ENCODE measurements around the gene TPX2. TPM values are rescaled to one million over a fixed set of nuclear protein-coding genes. Genes with fewer than 3 reads are reported as not detected.

The TPX2 gene
- total and polyA plus RNA-seq, 10 of the 15 experiments (the other 5 are each of a cell fraction or from before 2014, with no cell fraction given): 29.7 to 144 (median 89.0) TPM

DNA sequence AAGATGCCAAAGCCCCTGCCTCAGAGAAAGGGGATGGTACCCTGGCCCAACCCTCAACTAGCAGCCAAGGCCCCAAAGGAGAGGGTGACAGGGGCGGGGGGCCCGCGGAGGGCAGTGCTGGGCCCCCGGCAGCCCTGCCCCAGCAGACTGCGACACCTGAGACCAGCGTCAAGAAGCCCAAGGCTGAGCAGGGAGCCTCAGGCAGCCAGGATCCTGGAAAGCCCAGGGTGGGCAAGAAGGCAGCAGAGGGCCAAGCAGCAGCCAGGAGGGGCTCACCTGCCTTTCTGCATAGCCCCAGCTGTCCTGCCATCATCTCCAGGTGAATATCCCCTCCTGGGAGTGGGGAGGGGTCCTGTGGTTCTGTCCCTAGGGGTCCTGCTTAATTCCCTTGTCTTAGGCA lies 81.1 kb downstream of the TPX2 start:
- H3K4me2 ChIP-seq (ENCODE audit: control insufficient read depth, insufficient read depth): no peak overlapping the region
- no peaks in the 10 kb centered on the region for H4K20me1 ChIP-seq (ENCODE audit: control insufficient read depth, insufficient read depth)
- H3K79me2 ChIP-seq (ENCODE audit: control insufficient read depth, insufficient read depth, low read length): no peaks in the 10 kb centered on the region
- ChIA-PET POLR2A (no interaction called here), RAD21 (ENCODE audit: unreplicated experiment) (no interaction called here), CTCF (interaction anchor here (0.6 to 8.8 kb wide), 2 partner anchors 21 to 25 kb away, joined by 4 to 109 read pairs; partner anchors contain the start of gene FOXS1), SMC1A (ENCODE audit: uncharacterized antibody, unreplicated experiment) (no interaction called here)
- no peak overlapping the region for H3K9ac ChIP-seq (ENCODE audit: control insufficient read depth, insufficient read depth, low read length)
- ATAC-seq: no peak
- in situ Hi-C loops (cut with MboI): loop anchor here (10.0 kb wide), 1 partner anchor 835 kb away; no protein-coding TSS in a partner anchor
- BruUV-seq (replicated peaks): no TSS peak
- no peak for TF ChIP-seq ZNF217 (IDR thresholded peaks at IDR 0.05)
- no peak for TF ChIP-seq ZBED1 (IDR thresholded peaks at IDR 0.05; ENCODE audit: borderline replicate concordance)
- TF ChIP-seq NR2F1 (conservative IDR thresholded peaks at IDR 0.05): no peak
- no peaks in the 10 kb centered on the region for H3K4me1 ChIP-seq (ENCODE audit: control insufficient read depth, insufficient read depth, low read length)
- no peak overlapping the region for H2AFZ ChIP-seq (ENCODE audit: control insufficient read depth, low read depth, low read length)
- H3K36me3 ChIP-seq (ENCODE audit: control insufficient read depth in 2 of 2, insufficient read depth in 2 of 2, low read length in 1 of 2): no peaks in the 10 kb centered on the region
- H3K27ac ChIP-seq (ENCODE audit: control insufficient read depth, insufficient read depth): no peak overlapping the region
- no peaks in the 10 kb centered on the region for H3K27me3 ChIP-seq (replicated peaks in 1 of 2; ENCODE audit: control insufficient read depth in 2 of 2, insufficient read depth in 2 of 2, low read length in 1 of 2)
- 23% methylated on average over 6 of the region's 6 CpGs for WGBS (ENCODE audit: insufficient coverage, insufficient replicate concordance, low lambda C conversion rate, missing lambda C conversion rate)
- intact Hi-C loops (cut with micrococcal nuclease; ENCODE audit: unreplicated experiment): no loop called here
- no peak for DNase-seq (ENCODE audit: low read depth, low spot score)
- H3K4me3 ChIP-seq: no peak overlapping the region
- no peaks in the 10 kb centered on the region for H3K9me3 ChIP-seq (replicated peaks; ENCODE audit: control insufficient read depth, insufficient read depth, low read length)
- FAIRE-seq: no peak

DNA sequence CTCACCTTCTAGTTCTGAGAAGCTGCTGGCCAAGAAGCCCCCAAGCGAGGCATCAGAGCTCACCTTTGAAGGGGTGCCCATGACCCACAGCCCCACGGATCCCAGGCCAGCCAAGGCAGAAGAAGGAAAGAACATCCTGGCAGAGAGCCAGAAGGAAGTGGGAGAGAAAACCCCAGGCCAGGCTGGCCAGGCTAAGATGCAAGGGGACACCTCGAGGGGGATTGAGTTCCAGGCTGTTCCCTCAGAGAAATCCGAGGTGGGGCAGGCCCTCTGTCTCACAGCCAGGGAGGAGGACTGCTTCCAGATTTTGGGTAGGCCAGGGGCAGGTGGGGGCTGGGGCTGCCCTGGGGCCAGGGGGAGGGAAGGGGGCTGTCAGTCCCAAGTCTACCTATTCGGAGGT lies 82.3 kb downstream of the TPX2 start:
- DNase-seq (ENCODE audit: low read depth, low spot score) (no peak), FAIRE-seq (no peak), ATAC-seq (no peak)
- Histone ChIP-seq H3K27ac (ENCODE audit: control insufficient read depth, insufficient read depth) (no peak overlapping the region), H2AFZ (ENCODE audit: control insufficient read depth, low read depth, low read length) (no peak overlapping the region), H4K20me1 (ENCODE audit: control insufficient read depth, insufficient read depth) (no peaks in the 10 kb centered on the region), H3K4me3 (no peak overlapping the region), H3K4me1 (ENCODE audit: control insufficient read depth, insufficient read depth, low read length) (no peaks in the 10 kb centered on the region), H3K9me3 (replicated peaks; ENCODE audit: control insufficient read depth, insufficient read depth, low read length) (no peaks in the 10 kb centered on the region), H3K9ac (ENCODE audit: control insufficient read depth, insufficient read depth, low read length) (no peak overlapping the region), H3K4me2 (ENCODE audit: control insufficient read depth, insufficient read depth) (no peak overlapping the region), H3K27me3 (replicated peaks in 1 of 2; ENCODE audit: control insufficient read depth in 2 of 2, insufficient read depth in 2 of 2, low read length in 1 of 2) (no peaks in the 10 kb centered on the region), H3K79me2 (ENCODE audit: control insufficient read depth, insufficient read depth, low read length) (no peaks in the 10 kb centered on the region), H3K36me3 (ENCODE audit: control insufficient read depth in 2 of 2, insufficient read depth in 2 of 2, low read length in 1 of 2) (no peaks in the 10 kb centered on the region)
- BruUV-seq (replicated peaks): no TSS peak
- ChIA-PET RAD21 (ENCODE audit: unreplicated experiment) (interaction anchor here (0.5 to 1.1 kb wide), 2 partner anchors 126 to 845 kb away, joined by 3 read pairs; no protein-coding TSS in a partner anchor), POLR2A (no interaction called here), CTCF (interaction anchor here (0.7 to 8.8 kb wide), 12 partner anchors 16 to 957 kb away, joined by 3 to 109 read pairs (median 4); partner anchors contain the start of genes FOXS1 and PDRG1), SMC1A (ENCODE audit: uncharacterized antibody, unreplicated experiment) (interaction anchor here (1.5 to 1.6 kb wide), 2 partner anchors 15 to 26 kb away, joined by 3 to 6 read pairs; no protein-coding TSS in a partner anchor)
- in situ Hi-C loops (cut with MboI): loop anchor here (10.0 kb wide), 1 partner anchor 833 kb away; no protein-coding TSS in a partner anchor
- 20% methylated on average over 5 of the region's 5 CpGs for WGBS (ENCODE audit: insufficient coverage, insufficient replicate concordance, low lambda C conversion rate, missing lambda C conversion rate)
- intact Hi-C loops (cut with micrococcal nuclease; ENCODE audit: unreplicated experiment): no loop called here
- TF ChIP-seq SREBF1 (IDR thresholded peaks at IDR 0.05; ENCODE audit: low read length) (no peak), POLR2A (IDR thresholded peaks at IDR 0.05; ENCODE audit: low read depth, low read length) (no peak), SMAD5 (IDR thresholded peaks at IDR 0.05; ENCODE audit: low read depth) (no peak), TCF3 (IDR thresholded peaks at IDR 0.05; ENCODE audit: borderline replicate concordance, insufficient read depth, low read depth, low read length) (no peak), BRCA1 (IDR thresholded peaks at IDR 0.05; ENCODE audit: low read depth, low read length) (no peak), NR2F1 (conservative IDR thresholded peaks at IDR 0.05) (no peak), NFXL1 (IDR thresholded peaks at IDR 0.05; ENCODE audit: borderline replicate concordance) (no peak), BHLHE40 (IDR thresholded peaks at IDR 0.05; ENCODE audit: borderline replicate concordance in 1 of 2, low read depth in 2 of 2, low read length in 1 of 2) (no peak), PML (IDR thresholded peaks at IDR 0.05; ENCODE audit: low read length) (no peak), YBX1 (IDR thresholded peaks at IDR 0.05) (no peak), FOS (IDR thresholded peaks at IDR 0.05; ENCODE audit: borderline replicate concordance, extremely low read depth, insufficient read length) (no peak), RELB (IDR thresholded peaks at IDR 0.05; ENCODE audit: low read depth) (no peak), ZBED1 (IDR thresholded peaks at IDR 0.05; ENCODE audit: borderline replicate concordance) (no peak), DPF2 (IDR thresholded peaks at IDR 0.05) (no peak)
- TF ChIP-seq, protein P1, sequence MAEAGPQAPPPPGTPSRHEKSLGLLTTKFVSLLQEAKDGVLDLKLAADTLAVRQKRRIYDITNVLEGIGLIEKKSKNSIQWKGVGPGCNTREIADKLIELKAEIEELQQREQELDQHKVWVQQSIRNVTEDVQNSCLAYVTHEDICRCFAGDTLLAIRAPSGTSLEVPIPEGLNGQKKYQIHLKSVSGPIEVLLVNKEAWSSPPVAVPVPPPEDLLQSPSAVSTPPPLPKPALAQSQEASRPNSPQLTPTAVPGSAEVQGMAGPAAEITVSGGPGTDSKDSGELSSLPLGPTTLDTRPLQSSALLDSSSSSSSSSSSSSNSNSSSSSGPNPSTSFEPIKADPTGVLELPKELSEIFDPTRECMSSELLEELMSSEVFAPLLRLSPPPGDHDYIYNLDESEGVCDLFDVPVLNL (IDR thresholded peaks at IDR 0.05; ENCODE audit: low read depth, low read length): no peak
